ENCODE measurements around the gene OXCT1. TPM values are rescaled to one million over a fixed set of nuclear protein-coding genes. Genes with fewer than 3 reads are reported as not detected.
"Not testable (repeated sequence)": the region's sequence is repeated elsewhere in the genome, so short reads cannot be mapped to it uniquely, and the experiment has no call there.

The OXCT1 gene
- total RNA-seq, 1 experiment from 2014 or later, result 48.6 TPM

DNA sequence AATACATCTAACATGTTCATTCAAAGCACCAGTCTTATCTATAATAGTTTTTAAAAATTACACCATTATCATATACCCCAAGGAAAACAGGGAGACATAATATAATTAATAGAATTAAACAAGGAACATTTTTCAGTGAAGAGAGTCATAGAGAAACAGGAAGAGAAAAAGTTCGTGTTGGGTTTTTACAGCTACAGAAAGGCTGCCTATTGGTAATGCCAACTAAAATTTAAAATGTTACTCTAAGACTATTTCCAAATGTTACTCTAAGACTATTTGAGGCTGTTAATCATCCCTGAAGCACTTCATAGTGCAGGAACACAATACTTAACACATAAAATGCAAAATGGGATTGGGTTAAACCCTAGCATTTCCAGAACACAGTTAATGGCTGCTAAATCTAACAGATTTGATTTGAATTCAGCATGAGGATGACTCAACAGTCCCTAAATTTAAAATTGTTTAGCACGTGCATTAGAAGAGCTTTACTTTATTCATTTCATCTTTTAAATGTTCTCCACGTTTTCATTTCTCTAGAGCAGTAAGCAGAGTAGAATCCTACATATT lies 54.5 kb downstream of the OXCT1 start:
- TF ChIP-seq, protein P1, sequence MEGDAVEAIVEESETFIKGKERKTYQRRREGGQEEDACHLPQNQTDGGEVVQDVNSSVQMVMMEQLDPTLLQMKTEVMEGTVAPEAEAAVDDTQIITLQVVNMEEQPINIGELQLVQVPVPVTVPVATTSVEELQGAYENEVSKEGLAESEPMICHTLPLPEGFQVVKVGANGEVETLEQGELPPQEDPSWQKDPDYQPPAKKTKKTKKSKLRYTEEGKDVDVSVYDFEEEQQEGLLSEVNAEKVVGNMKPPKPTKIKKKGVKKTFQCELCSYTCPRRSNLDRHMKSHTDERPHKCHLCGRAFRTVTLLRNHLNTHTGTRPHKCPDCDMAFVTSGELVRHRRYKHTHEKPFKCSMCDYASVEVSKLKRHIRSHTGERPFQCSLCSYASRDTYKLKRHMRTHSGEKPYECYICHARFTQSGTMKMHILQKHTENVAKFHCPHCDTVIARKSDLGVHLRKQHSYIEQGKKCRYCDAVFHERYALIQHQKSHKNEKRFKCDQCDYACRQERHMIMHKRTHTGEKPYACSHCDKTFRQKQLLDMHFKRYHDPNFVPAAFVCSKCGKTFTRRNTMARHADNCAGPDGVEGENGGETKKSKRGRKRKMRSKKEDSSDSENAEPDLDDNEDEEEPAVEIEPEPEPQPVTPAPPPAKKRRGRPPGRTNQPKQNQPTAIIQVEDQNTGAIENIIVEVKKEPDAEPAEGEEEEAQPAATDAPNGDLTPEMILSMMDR (IDR thresholded peaks at IDR 0.05; ENCODE audit: unreplicated experiment), result no peak
- Mint-ChIP-seq H3K27ac (ENCODE audit: low read depth, unreplicated experiment) (no peak overlapping the region), H3K27me3 (ENCODE audit: insufficient read depth, unreplicated experiment) (no peaks in the 10 kb centered on the region), H3K4me3 (ENCODE audit: unreplicated experiment) (no peak overlapping the region), H3K4me1 (ENCODE audit: insufficient read depth, unreplicated experiment) (peaks cover 12% of the 10 kb centered on the region), H3K9me3 (ENCODE audit: unreplicated experiment) (no peaks in the 10 kb centered on the region), H3K36me3 (ENCODE audit: insufficient read depth, unreplicated experiment) (no peaks in the 10 kb centered on the region)
- ChIA-PET CTCF (interaction anchor here (0.8 kb wide), 1 partner anchor 11 kb away, joined by 3 read pairs; no protein-coding TSS in a partner anchor), POLR2A (no interaction called here)
- intact Hi-C loops (cut with micrococcal nuclease), result no loop called here
- no peak for DNase-seq (ENCODE audit: unreplicated experiment)
- no TSS peak for BruUV-seq (replicated peaks)

- Mint-ChIP-seq H3K36me3 (ENCODE audit: insufficient read depth, unreplicated experiment) (no peaks in the 10 kb centered on the region), H3K4me1 (ENCODE audit: insufficient read depth, unreplicated experiment) (peaks cover 12% of the 10 kb centered on the region), H3K4me3 (ENCODE audit: unreplicated experiment) (no peak overlapping the region), H3K27ac (ENCODE audit: low read depth, unreplicated experiment) (no peak overlapping the region), H3K27me3 (ENCODE audit: insufficient read depth, unreplicated experiment) (no peaks in the 10 kb centered on the region), H3K9me3 (ENCODE audit: unreplicated experiment) (no peaks in the 10 kb centered on the region)
- TF ChIP-seq, protein P1 (IDR thresholded peaks at IDR 0.05; ENCODE audit: unreplicated experiment), result no peak
- no peak for DNase-seq (ENCODE audit: unreplicated experiment)
- CTCF ChIA-PET, result interaction anchor here (0.6 to 1.0 kb wide), 3 partner anchors 12 to 1015 kb away, joined by 3 to 4 read pairs (median 3); no protein-coding TSS in a partner anchor
- intact Hi-C loops (cut with micrococcal nuclease), result no loop called here
- BruUV-seq (replicated peaks), result no TSS peak
- POLR2A ChIA-PET, result no interaction called here
These were observed 55.0 kb downstream of the OXCT1 start for GRCh38 chr5:41815261-41815660.

DNA sequence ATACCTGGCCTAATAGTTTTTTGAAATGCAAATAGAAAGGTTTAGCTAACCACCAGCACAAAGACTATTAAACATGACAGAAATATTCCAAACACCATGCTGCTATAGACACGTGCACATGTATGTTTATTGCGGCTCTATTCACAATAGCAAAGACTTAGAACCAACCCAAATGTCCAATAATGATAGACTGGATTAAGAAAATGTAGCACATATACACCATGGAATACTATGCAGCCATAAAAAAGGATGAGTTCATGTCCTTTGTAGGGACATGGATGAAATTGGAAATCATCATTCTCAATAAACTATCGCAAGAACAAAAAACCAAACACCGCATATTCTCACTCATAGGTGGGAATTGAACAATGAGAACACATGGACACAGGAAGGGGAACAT lies 55.9 kb downstream of the OXCT1 start:
- ChIA-PET CTCF (interaction anchor here (0.6 to 1.1 kb wide), 3 partner anchors 12 to 1049 kb away, joined by 3 to 4 read pairs (median 4); no protein-coding TSS in a partner anchor), POLR2A (interaction anchor here (1.0 kb wide), 1 partner anchor 11 kb away, joined by 3 read pairs; no protein-coding TSS in a partner anchor)
- H3K27me3 Mint-ChIP-seq (ENCODE audit: insufficient read depth, unreplicated experiment); BruUV-seq (replicated peaks); H3K27ac Mint-ChIP-seq (ENCODE audit: low read depth, unreplicated experiment); H3K4me3 Mint-ChIP-seq (ENCODE audit: unreplicated experiment); intact Hi-C loops (cut with micrococcal nuclease); H3K9me3 Mint-ChIP-seq (ENCODE audit: unreplicated experiment); DNase-seq (ENCODE audit: unreplicated experiment); H3K36me3 Mint-ChIP-seq (ENCODE audit: insufficient read depth, unreplicated experiment): not testable (repeated sequence)
- H3K4me1 Mint-ChIP-seq (ENCODE audit: insufficient read depth, unreplicated experiment), result peaks cover 12% of the 10 kb centered on the region

- ChIA-PET POLR2A (no interaction called here), CTCF (no interaction called here)
- no peak overlapping the region for H3K27ac Mint-ChIP-seq (ENCODE audit: low read depth, unreplicated experiment)
- TF ChIP-seq, protein P1 (IDR thresholded peaks at IDR 0.05; ENCODE audit: unreplicated experiment), result no peak
- no TSS peak for BruUV-seq (replicated peaks)
- intact Hi-C loops (cut with micrococcal nuclease), result no loop called here
- no peak overlapping the region for H3K4me3 Mint-ChIP-seq (ENCODE audit: unreplicated experiment)
- DNase-seq (ENCODE audit: unreplicated experiment), result no peak
- no peaks in the 10 kb centered on the region for H3K9me3 Mint-ChIP-seq (ENCODE audit: unreplicated experiment)
- peaks cover 11% of the 10 kb centered on the region for H3K36me3 Mint-ChIP-seq (ENCODE audit: insufficient read depth, unreplicated experiment)
- H3K4me1 Mint-ChIP-seq (ENCODE audit: insufficient read depth, unreplicated experiment), result peaks cover 12% of the 10 kb centered on the region
- H3K27me3 Mint-ChIP-seq (ENCODE audit: insufficient read depth, unreplicated experiment), result no peaks in the 10 kb centered on the region
These were observed 58.1 kb downstream of the OXCT1 start for GRCh38 chr5:41812156-41812555.
